CD14-positive monocyte (primary cell): ENCODE results near the gene OS9. TPM values are rescaled to one million over a fixed set of nuclear protein-coding genes. Genes with fewer than 3 reads are reported as not detected.

Experiments used
- DNase-seq, 3 donors: peaks; one replicate each; pipeline ENCODE4 v3.0.0-alpha.2; 2011 to 2022
- H2AFZ ChIP-seq: 2 replicates; pipeline ENCODE4 v1.6.0; 2012; ENCODE audit warnings: mild to moderate bottlenecking, low read depth, low read length, inconsistent platforms; ENCODE audit not compliant: insufficient read depth, poor library complexity, severe bottlenecking
- H3K27ac ChIP-seq, 2 donors: 1 replicate in 1 of 2; 2 replicates in 1 of 2; pipeline ENCODE4 v1.5.1; 2012 to 2013; ENCODE audit warnings: low read length in 2 of 2, control low read depth in 1 of 2, inconsistent platforms in 1 of 2, low read depth in 1 of 2, mild to moderate bottlenecking in 1 of 2
- H3K27me3 ChIP-seq, 2 donors: one replicate each; pipeline versions ENCODE4 v1.6.0 to v1.6.1; 2011 to 2013; ENCODE audit warnings: low read length in 2 of 2; ENCODE audit not compliant: control insufficient read depth in 2 of 2, insufficient read depth in 2 of 2
- H3K36me3 ChIP-seq, 2 donors: replicated peaks in 1 of 2; 1 replicate in 1 of 2; 2 replicates in 1 of 2; pipeline versions ENCODE4 v1.5.1 to v1.6.1; 2012 to 2013; ENCODE audit warnings: low read length in 2 of 2, control low read depth in 1 of 2, inconsistent platforms in 1 of 2, mild to moderate bottlenecking in 1 of 2; ENCODE audit not compliant: insufficient read depth in 2 of 2, control insufficient read depth in 1 of 2
- H3K4me1 ChIP-seq, 2 donors: 1 replicate in 1 of 2; 2 replicates in 1 of 2; pipeline versions ENCODE4 v1.5.1 to v1.6.1; 2012 to 2013; ENCODE audit warnings: low read length in 2 of 2, control low read depth in 1 of 2, inconsistent platforms in 1 of 2, mild to moderate bottlenecking in 1 of 2, moderate library complexity in 1 of 2; ENCODE audit not compliant: insufficient read depth in 2 of 2, control insufficient read depth in 1 of 2
- H3K4me2 ChIP-seq: replicated peaks from 2 replicates; pipeline ENCODE3; 2012; ENCODE audit warnings: low read length, moderate library complexity, mild to moderate bottlenecking; ENCODE audit not compliant: poor library complexity, severe bottlenecking; ENCODE audit errors: extremely low read depth
- H3K4me3 ChIP-seq, 3 experiments: fragments of 200-600 bp in 1 of 3; sonication (generic) in 1 of 3; replicated peaks in 1 of 3; 1 replicate in 2 of 3; 2 replicates in 1 of 3; pipeline ENCODE4 v1.5.1; 2011 to 2013; ENCODE audit warnings: low read length in 3 of 3, mild to moderate bottlenecking in 3 of 3, control low read depth in 2 of 3, low read depth in 2 of 3, inconsistent platforms in 1 of 3, moderate library complexity in 1 of 3
- H3K79me2 ChIP-seq: 2 replicates; pipeline ENCODE4 v1.6.0; 2012; ENCODE audit warnings: mild to moderate bottlenecking, control low read depth, inconsistent platforms, low read length, moderate library complexity; ENCODE audit not compliant: insufficient read depth
- H3K9ac ChIP-seq: 2 replicates; pipeline ENCODE4 v1.6.0; 2017; ENCODE audit warnings: low read length, mild to moderate bottlenecking; ENCODE audit not compliant: insufficient read depth, poor library complexity, severe bottlenecking
- H3K9me3 ChIP-seq, 2 donors: replicated peaks in 1 of 2; 1 replicate in 1 of 2; 2 replicates in 1 of 2; pipeline versions ENCODE4 v1.5.1 to v1.6.1; 2012 to 2013; ENCODE audit warnings: low read length in 2 of 2, control low read depth in 1 of 2; ENCODE audit not compliant: control insufficient read depth in 1 of 2, insufficient read depth in 1 of 2
- H4K20me1 ChIP-seq: 2 replicates; pipeline ENCODE4 v1.6.0; 2012; ENCODE audit warnings: mild to moderate bottlenecking, low read length, control low read depth, moderate library complexity; ENCODE audit not compliant: insufficient read depth
- H3K27ac Mint-ChIP-seq, 7 donors: one replicate each; pipeline ENCODE4 v1.8.0; 2020; ENCODE audit warnings: mild to moderate bottlenecking in 7 of 7, mixed read lengths in 7 of 7, moderate library complexity in 6 of 7, inconsistent platforms in 2 of 7
- H3K27me3 Mint-ChIP-seq, 3 donors: one replicate each; pipeline ENCODE4 v1.8.0; 2021 to 2022; ENCODE audit warnings: low read depth in 3 of 3, mild to moderate bottlenecking in 3 of 3, mixed read lengths in 3 of 3, moderate library complexity in 3 of 3, inconsistent platforms in 1 of 3
- H3K36me3 Mint-ChIP-seq, 2 donors: one replicate each; pipeline ENCODE4 v1.8.0; 2020; ENCODE audit warnings: mixed read lengths in 2 of 2, inconsistent platforms in 1 of 2, mild to moderate bottlenecking in 1 of 2
- H3K4me1 Mint-ChIP-seq: one replicate; pipeline ENCODE4 v1.8.0; 2020; ENCODE audit warnings: mild to moderate bottlenecking, mixed read lengths
- H3K4me3 Mint-ChIP-seq, 2 donors: one replicate each; pipeline ENCODE4 v1.8.0; 2020; ENCODE audit warnings: mild to moderate bottlenecking in 2 of 2, mixed read lengths in 2 of 2, moderate library complexity in 1 of 2
- H3K9me3 Mint-ChIP-seq, 7 donors: one replicate each; pipeline ENCODE4 v1.8.0; 2020 to 2022; ENCODE audit warnings: mixed read lengths in 7 of 7, mild to moderate bottlenecking in 6 of 7, moderate library complexity in 6 of 7, inconsistent platforms in 2 of 7
- CTCF ChIP-seq: fragments of 200-600 bp; IDR thresholded peaks from one replicate; pipeline ENCODE4 v1.8.0; 2022; ENCODE audit warnings: antibody characterized with exemption, mild to moderate bottlenecking
- WGBS: methylation state at CpG from one replicate; pipeline ENCODE4 v1.1.5; 2013; ENCODE audit warnings: missing lambda C conversion rate; ENCODE audit not compliant: insufficient coverage; 5-methylcytosine and 5-hydroxymethylcytosine counted together
- intact Hi-C, 2 donors: fragments of 100-400 bp; cut with micrococcal nuclease; formaldehyde crosslinking; loops; one replicate each; pipeline versions ENCODE4 v1.15.0 to v1.15.1; 2023
- polyA plus RNA-seq, 3 donors: library from polyadenylated mRNA; depleted of rRNA in 1 of 3; unstranded in 2 of 3; stranded (reverse) in 1 of 3; fragments of 300-500 nt in 2 of 3; fragments of >200 nt in 1 of 3; fragmentation: Illumina TruSeq in 2 of 3; gene quantifications; 1 replicate in 2 of 3; 2 replicates in 1 of 3; pipeline ENCODE4 v1.2.3, GENCODE V29; 2012 to 2021

OS9 gene
- polyA plus RNA-seq, 3 donors: 90.9 to 484 (median 128) TPM

GRCh38 chr12:57752668-57753000 is 58.7 kb downstream of the OS9 start:
- H4K20me1 ChIP-seq: no peaks in the 10 kb centered on the region
- H3K4me2 ChIP-seq: peak overlapping the region; percentile 88
- peaks cover 0 to 7% of the 10 kb centered on the region in 2 donors for H3K27me3 ChIP-seq
- no peaks in the 10 kb centered on the region for H3K9me3 ChIP-seq
- TF ChIP-seq CTCF: no peak
- DNase-seq: no peak
- H3K27ac Mint-ChIP-seq: peak overlapping the region; percentile 84 to 95 (median 92)
- H3K9ac ChIP-seq: no peak overlapping the region
- peaks cover 7 to 13% (median 7%) of the 10 kb centered on the region in 3 donors for H3K27me3 Mint-ChIP-seq
- intact Hi-C loops: loop anchor here in 1 of 2 donors (10.0 kb wide), 1 partner anchor 208 kb away; the partner anchor contains the start of gene DCTN2
- H3K4me1 Mint-ChIP-seq: peaks cover 44% of the 10 kb centered on the region
- peak overlapping the region; percentile 82 to 96 for H3K4me3 Mint-ChIP-seq
- H3K36me3 ChIP-seq: peaks cover 10 to 25% of the 10 kb centered on the region in 2 donors
- peaks cover 0 to 3% (median 0%) of the 10 kb centered on the region in 7 donors for H3K9me3 Mint-ChIP-seq
- peaks cover 27% of the 10 kb centered on the region for H3K79me2 ChIP-seq
- peak overlapping the region; percentile 92 for H2AFZ ChIP-seq
- peak overlapping the region; percentile 70 to 79 for H3K27ac ChIP-seq
- no CpG with 5 or more reads among the region's 5 CpGs for WGBS
- H3K4me3 ChIP-seq: peak overlapping the region; percentile 30 to 81 (median 68)
- H3K4me1 ChIP-seq: peaks cover 39 to 45% of the 10 kb centered on the region in 2 donors
- H3K36me3 Mint-ChIP-seq: peaks cover 17 to 31% of the 10 kb centered on the region in 2 donors

DNA sequence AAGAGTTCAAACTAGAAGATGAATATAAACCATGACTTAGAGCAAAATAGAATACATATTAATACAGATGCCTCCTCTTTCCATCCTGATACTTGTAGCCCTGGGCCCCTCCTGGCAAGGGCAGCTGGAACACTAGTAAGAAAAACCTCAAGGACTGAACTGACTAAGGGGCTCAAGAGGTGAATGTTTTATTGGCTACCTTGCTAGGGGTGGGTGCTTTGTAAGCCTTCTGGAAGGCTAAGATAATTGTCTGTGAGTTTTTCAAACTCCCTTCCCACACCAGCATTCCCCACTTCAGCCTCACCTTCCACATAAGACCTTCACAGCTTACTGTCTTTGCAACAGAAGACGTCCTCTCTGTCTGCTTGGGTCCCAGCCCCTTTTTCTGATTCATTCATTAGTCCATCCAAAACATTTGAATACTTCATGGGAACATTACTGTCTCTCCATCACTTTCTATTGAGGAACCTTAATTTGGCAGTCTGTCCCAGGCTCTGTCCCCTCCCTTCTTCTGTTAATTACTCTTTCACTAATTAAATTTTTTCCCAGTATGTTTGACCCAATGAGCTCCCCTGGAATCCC is 59.9 kb downstream of the OS9 start:
- H3K27me3 Mint-ChIP-seq: peaks cover 7 to 13% (median 7%) of the 10 kb centered on the region in 3 donors
- Histone ChIP-seq H4K20me1 (no peaks in the 10 kb centered on the region), H3K79me2 (peaks cover 27% of the 10 kb centered on the region), H3K4me1 (peaks cover 39 to 45% of the 10 kb centered on the region in 2 donors), H3K27ac (no peak overlapping the region), H3K4me3 (no peak overlapping the region), H3K27me3 (peaks cover 0 to 7% of the 10 kb centered on the region in 2 donors), H3K9ac (no peak overlapping the region), H3K4me2 (no peak overlapping the region), H3K9me3 (no peaks in the 10 kb centered on the region), H2AFZ (no peak overlapping the region), H3K36me3 (peaks cover 7 to 24% of the 10 kb centered on the region in 2 donors)
- no peak for DNase-seq
- H3K4me1 Mint-ChIP-seq: peaks cover 44% of the 10 kb centered on the region
- TF ChIP-seq CTCF: no peak
- H3K36me3 Mint-ChIP-seq: peaks cover 13 to 28% of the 10 kb centered on the region in 2 donors
- H3K27ac Mint-ChIP-seq: peak overlapping the region in 3 of 7 donors; percentile 4 to 68 (median 46)
- H3K9me3 Mint-ChIP-seq: peaks cover 0 to 7% (median 0%) of the 10 kb centered on the region in 7 donors
- intact Hi-C loops: loop anchor here in 1 of 2 donors (10.0 kb wide), 1 partner anchor 209 kb away; the partner anchor contains the start of gene DCTN2
- 67% methylated on average over 1 of the region's 1 CpG for WGBS
- peak overlapping the region; percentile 90 to 92 for H3K4me3 Mint-ChIP-seq
